GM12865 (cell line): ENCODE results near the gene VARS1.

ENCODE experiments used
- DNase-seq: peaks from one replicate; pipeline ENCODE4 v3.0.0; 2010; ENCODE audit warnings: low read depth
- H3K4me3 ChIP-seq: 2 replicates; pipeline ENCODE4 v1.5.1; 2011; ENCODE audit warnings: mild to moderate bottlenecking, low read depth, low read length, control low read depth
- CTCF ChIP-seq: IDR thresholded peaks from 2 replicates; pipeline ENCODE4 v1.5.1; 2011; ENCODE audit warnings: low read length, control low read depth, low read depth, inconsistent platforms; ENCODE audit not compliant: insufficient read depth; ENCODE audit errors: missing control alignments

The VARS1 gene

GRCh38 chr6:31785475-31785874, 10.1 kb downstream of the VARS1 start:
- no peak overlapping the region for H3K4me3 ChIP-seq
- DNase-seq, result no peak
- no peak for TF ChIP-seq CTCF

GRCh38 chr6:31784098-31784925, 11.2 kb downstream of the VARS1 start:
- no peak for TF ChIP-seq CTCF
- DNase-seq, result no peak
- H3K4me3 ChIP-seq, result no peak overlapping the region

GRCh38 chr6:31782126-31782855, 13.3 kb downstream of the VARS1 start:
- TF ChIP-seq CTCF, result no peak
- H3K4me3 ChIP-seq, result no peak overlapping the region
- no peak for DNase-seq

GRCh38 chr6:31781244-31782125, 14.1 kb downstream of the VARS1 start:
- no peak overlapping the region for H3K4me3 ChIP-seq
- no peak for DNase-seq
- no peak for TF ChIP-seq CTCF

GRCh38 chr6:31780507-31781243, 14.9 kb downstream of the VARS1 start:
- no peak for TF ChIP-seq CTCF
- DNase-seq, result no peak
- no peak overlapping the region for H3K4me3 ChIP-seq

- no peak for DNase-seq
- no peak for TF ChIP-seq CTCF
- no peak overlapping the region for H3K4me3 ChIP-seq
These were observed 15.6 kb downstream of the VARS1 start for GRCh38 chr6:31779908-31780307.
